Small intestine (tissue), 7 donors: ENCODE measurements around the gene LDHAL6B. TPM values are rescaled to one million over a fixed set of nuclear protein-coding genes. Genes with fewer than 3 reads are reported as not detected.

Experiments
- DNase-seq, 2 donors: peaks; one replicate each; pipeline versions ENCODE4 v3.0.0 to v3.0.0-alpha.2; 2013
- FAIRE-seq: peaks from 2 replicates; lab custom pipeline; 2012; peaks lifted over from hg19 to GRCh38; lab: Jason Lieb, UNC
- H3K27ac ChIP-seq, 3 donors: one replicate each; pipeline ENCODE4 v1.5.1; 2013; ENCODE audit warnings: low read length in 2 of 3, mild to moderate bottlenecking in 2 of 3, control low read depth in 1 of 3, inconsistent platforms in 1 of 3, low read depth in 1 of 3, moderate library complexity in 1 of 3
- H3K27me3 ChIP-seq, 3 donors: one replicate each; pipeline ENCODE4 v1.6.1; 2013; ENCODE audit warnings: low read length in 3 of 3, inconsistent platforms in 1 of 3; ENCODE audit not compliant: control insufficient read depth in 3 of 3, insufficient read depth in 3 of 3
- H3K36me3 ChIP-seq, 3 donors: one replicate each; pipeline ENCODE4 v1.6.1; 2013; ENCODE audit warnings: low read length in 3 of 3, inconsistent platforms in 1 of 3, low read depth in 1 of 3, mild to moderate bottlenecking in 1 of 3, moderate library complexity in 1 of 3; ENCODE audit not compliant: control insufficient read depth in 3 of 3, insufficient read depth in 2 of 3
- H3K4me1 ChIP-seq, 3 donors: one replicate each; pipeline ENCODE4 v1.6.1; 2013; ENCODE audit warnings: low read length in 2 of 3, inconsistent platforms in 1 of 3, low read depth in 1 of 3, mild to moderate bottlenecking in 1 of 3, moderate library complexity in 1 of 3; ENCODE audit not compliant: control insufficient read depth in 3 of 3, insufficient read depth in 2 of 3
- H3K4me3 ChIP-seq, 3 donors: one replicate each; pipeline ENCODE4 v1.5.1; 2013; ENCODE audit warnings: low read length in 3 of 3, control low read depth in 1 of 3, inconsistent platforms in 1 of 3, low read depth in 1 of 3, mild to moderate bottlenecking in 1 of 3, moderate library complexity in 1 of 3
- H3K9me3 ChIP-seq, 2 donors: one replicate each; pipeline ENCODE4 v1.6.1; 2013; ENCODE audit warnings: low read depth in 1 of 2, low read length in 1 of 2; ENCODE audit not compliant: control insufficient read depth in 2 of 2, insufficient read depth in 1 of 2
- WGBS, 3 donors: extraction: QIAGEN DNeasy Blood & Tissue Kit; methylation state at CpG; one replicate each; pipeline ENCODE4 v1.1.7; 2013; 5-methylcytosine and 5-hydroxymethylcytosine counted together
- polyA plus RNA-seq, 4 donors: library from polyadenylated mRNA; stranded (reverse) in 3 of 4; unstranded in 1 of 4; fragments of 200-250 nt in 3 of 4; fragments of 120-200 nt in 1 of 4; gene quantifications; one replicate each; pipeline versions ENCODE4 v1.2.1 to v1.2.3, GENCODE V29; 2013
- donor health status: healthy with polysubstance abuse.
- donor health status: control.
- donor health status: control.
- donor health status: Bipolar disorder and iron deficiency.
- donor health status: healthy.

LDHAL6B gene
- polyA plus RNA-seq, 4 donors: 0.69 TPM; not detected in 3

DNA sequence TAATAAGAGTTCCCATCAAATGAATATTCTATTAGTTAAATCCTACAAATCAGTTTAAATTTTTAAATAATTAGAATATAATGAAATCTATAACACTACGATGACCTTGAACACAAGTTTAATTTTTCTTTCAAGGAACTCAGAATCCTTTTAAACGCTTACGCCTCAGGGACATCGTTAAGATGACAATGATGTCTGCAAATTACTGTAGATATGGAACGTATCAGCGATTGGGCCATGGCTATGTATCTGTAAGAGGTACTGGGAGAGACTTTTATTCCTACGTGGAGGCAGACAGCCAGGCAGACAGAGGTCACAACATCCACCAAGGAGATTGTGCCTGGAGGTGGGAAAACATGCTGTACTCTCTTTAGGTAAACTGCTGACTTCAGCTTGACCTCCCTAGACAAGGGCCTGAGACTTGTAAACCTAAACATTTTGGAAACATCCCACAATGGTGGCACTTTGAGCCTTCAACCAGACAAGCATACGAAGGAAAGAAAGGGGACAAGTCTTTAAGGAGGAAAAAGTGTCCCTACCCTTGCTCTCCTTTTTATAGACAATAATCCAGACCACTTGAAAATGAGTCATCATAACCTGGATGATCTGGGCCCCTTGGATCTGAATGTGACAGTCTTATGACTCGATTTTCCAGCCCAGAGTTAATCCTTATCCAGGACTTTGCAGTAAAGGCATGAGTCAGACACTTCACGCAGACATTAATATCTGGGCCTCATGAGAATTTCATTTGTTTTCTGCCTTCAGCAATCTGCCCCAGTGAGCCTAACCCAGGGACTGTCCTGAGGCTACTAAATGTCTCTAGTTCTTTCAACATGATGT, 6.8 kb upstream of the LDHAL6B start:
- FAIRE-seq: no peak

DNA sequence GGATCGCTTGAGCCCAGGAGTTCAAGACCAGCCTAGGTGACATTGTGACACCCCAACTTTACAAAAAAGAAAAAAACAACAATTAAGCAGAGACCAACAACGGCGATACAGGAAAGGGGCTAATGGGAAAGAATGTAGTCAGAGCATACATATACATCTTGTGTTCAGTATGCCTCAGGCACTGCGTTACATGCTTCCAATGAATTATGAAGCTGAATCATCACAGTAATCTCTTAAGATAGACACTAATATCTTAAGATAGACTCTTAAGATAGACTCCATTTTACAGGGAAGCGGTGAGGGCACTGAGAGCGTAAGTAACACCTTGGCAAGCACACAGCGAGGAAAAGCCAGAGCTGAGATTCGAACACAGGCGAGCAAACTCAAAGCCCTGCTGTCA, 6.1 kb upstream of the LDHAL6B start:
- no peak for FAIRE-seq
- Histone ChIP-seq H3K27ac (peak overlapping the region in 1 of 3 donors; percentile 75), H3K4me1 (peaks cover 0 to 3% (median 0%) of the 10 kb centered on the region in 3 donors), H3K4me3 (no peak overlapping the region), H3K36me3 (peaks cover 3 to 56% (median 22%) of the 10 kb centered on the region in 3 donors), H3K9me3 (no peaks in the 10 kb centered on the region), H3K27me3 (no peaks in the 10 kb centered on the region)
- DNase-seq: no peak
- 93 to 99% (median 97%) methylated on average over 9 of the region's 9 CpGs for WGBS, 3 donors

More for the DNA sequence above, 6.8 kb upstream of the LDHAL6B start:
- 81 to 84% (median 83%) methylated on average over 10 of the region's 10 CpGs for WGBS, 3 donors
- Histone ChIP-seq H3K36me3 (peaks cover 4 to 57% (median 19%) of the 10 kb centered on the region in 3 donors), H3K27me3 (no peaks in the 10 kb centered on the region), H3K9me3 (no peaks in the 10 kb centered on the region), H3K27ac (peak overlapping the region in 1 of 3 donors; percentile 75), H3K4me1 (peaks cover 0 to 3% (median 0%) of the 10 kb centered on the region in 3 donors), H3K4me3 (no peak overlapping the region)
- DNase-seq: peak in 1 of 2 donors; percentile 74

DNA sequence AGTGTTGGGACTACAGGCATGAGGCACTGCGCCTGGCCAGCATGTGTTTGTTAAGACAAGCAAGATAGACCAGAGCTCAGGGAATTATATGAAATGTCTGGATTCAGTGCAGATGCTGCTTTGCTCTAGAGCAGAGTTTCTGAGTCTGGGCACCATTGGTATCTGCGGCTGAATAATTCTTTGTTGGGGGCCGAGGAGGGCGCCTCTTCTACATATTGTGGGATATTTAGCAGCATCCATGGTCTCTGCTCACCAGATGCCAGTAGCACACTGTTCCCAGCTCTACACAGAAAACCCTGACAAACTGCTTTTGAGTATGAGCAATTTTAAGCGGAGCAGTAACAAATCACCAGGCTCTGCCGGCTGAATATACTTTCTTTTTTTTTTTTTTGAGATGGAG, 3.6 kb upstream of the LDHAL6B start:
- DNase-seq (no peak), FAIRE-seq (no peak)
- 94 to 97% (median 96%) methylated on average over 6 of the region's 6 CpGs for WGBS, 3 donors
- no peaks in the 10 kb centered on the region for H3K9me3 ChIP-seq
- no peaks in the 10 kb centered on the region for H3K27me3 ChIP-seq
- H3K4me1 ChIP-seq: peaks cover 0 to 3% (median 0%) of the 10 kb centered on the region in 3 donors
- no peak overlapping the region for H3K4me3 ChIP-seq
- peaks cover 4 to 65% (median 30%) of the 10 kb centered on the region in 3 donors for H3K36me3 ChIP-seq
- no peak overlapping the region for H3K27ac ChIP-seq

DNA sequence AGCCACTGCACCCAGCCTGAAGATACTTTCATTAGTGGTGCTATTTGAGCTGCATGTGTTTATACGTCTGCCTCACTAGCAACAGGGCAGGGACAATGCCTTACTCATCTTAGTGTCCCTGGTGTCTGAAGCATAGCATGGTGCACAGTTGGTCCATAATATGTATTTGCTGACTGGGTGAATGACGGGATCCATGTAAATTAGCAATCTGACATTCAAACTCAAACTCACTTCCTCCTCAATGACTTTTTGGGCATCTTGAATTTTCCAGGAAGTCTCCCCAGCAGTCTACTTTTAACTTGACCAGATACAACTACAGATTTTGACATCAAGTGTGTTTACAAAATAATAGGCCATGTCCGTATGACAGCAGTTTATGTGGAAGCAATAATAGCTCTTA, 3.0 kb upstream of the LDHAL6B start:
- H3K27me3 ChIP-seq: no peaks in the 10 kb centered on the region
- peaks cover 4 to 61% (median 31%) of the 10 kb centered on the region in 3 donors for H3K36me3 ChIP-seq
- H3K4me1 ChIP-seq: peaks cover 0 to 3% (median 0%) of the 10 kb centered on the region in 3 donors
- no peaks in the 10 kb centered on the region for H3K9me3 ChIP-seq
- H3K4me3 ChIP-seq: no peak overlapping the region
- no peak overlapping the region for H3K27ac ChIP-seq
- FAIRE-seq (no peak), DNase-seq (no peak)
- 76 to 95% (median 93%) methylated on average over 3 of the region's 3 CpGs for WGBS, 3 donors

DNA sequence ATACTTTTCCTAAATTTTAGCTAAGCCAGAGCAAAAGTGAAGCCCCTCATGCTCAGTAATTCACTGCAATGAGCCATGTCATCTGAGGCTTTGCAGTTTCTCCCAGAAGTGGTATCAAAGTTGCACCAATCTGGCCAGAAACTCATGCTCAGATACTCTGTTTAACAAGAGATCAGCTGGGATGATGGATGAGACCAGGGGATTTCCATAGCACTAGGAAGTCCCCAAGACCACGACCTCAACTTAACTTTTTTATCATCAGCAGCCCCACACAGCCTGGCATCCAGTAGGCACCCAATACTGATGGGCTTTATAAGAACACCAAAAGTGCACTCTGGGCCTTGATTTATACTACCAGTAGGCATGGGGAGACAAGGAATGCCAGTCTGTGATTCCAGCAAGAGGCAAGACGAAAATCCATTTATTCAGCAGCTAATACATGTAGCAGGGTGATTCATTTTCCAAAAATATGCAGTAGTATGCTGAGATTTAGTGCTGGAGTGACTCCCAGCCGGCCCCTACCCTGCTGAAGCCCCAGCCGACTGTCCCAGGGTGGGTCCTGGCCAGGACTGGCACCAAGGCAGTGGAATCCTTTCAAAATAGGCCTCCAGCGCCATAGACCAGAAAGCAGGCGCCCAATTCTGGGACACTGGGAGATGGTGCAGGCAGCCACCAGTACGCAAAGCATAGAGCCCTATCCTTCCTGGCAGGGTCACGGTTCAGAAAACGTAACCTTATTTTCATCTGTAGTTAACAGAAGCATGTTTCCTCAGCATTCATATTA, 612 bp upstream of the LDHAL6B start:
- 83 to 91% (median 84%) methylated on average over 9 of the region's 9 CpGs for WGBS, 3 donors
- peaks cover 4 to 68% (median 31%) of the 10 kb centered on the region in 3 donors for H3K36me3 ChIP-seq
- FAIRE-seq (no peak), DNase-seq (no peak)
- no peaks in the 10 kb centered on the region for H3K27me3 ChIP-seq
- H3K9me3 ChIP-seq: no peaks in the 10 kb centered on the region
- no peaks in the 10 kb centered on the region for H3K4me1 ChIP-seq
- no peak overlapping the region for H3K4me3 ChIP-seq
- no peak overlapping the region for H3K27ac ChIP-seq

DNA sequence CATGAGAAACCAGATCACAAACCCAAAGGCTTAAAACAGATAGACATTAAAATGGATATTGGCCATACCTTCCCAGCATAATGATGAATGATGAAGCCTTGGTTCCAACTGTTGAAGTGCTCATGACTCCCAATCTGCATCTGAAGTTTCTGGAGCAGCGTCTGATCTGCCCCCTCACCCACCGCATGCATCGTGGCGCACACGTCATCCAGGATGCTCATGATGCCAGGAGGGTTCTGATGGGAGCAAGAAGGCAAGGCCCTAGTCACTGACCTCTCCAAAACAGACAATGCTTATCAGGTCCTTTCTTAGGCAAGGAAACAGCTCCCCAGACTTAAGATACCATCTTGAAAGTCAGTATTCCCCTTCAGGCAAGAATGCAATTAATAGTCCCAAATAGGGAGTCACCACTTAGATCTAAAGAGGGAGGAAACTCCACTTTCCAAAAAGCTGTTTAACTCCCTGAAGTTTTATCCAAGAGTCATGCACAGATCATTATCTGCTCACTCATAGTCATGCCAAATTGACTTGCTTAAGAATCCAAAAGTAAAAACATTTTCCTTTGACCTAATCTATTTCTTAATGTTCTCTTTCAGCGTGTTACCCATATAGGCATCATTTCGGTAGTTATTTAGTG, 2.1 kb downstream of the LDHAL6B start:
- no peak overlapping the region for H3K27ac ChIP-seq
- no peak overlapping the region for H3K4me3 ChIP-seq
- no peak for FAIRE-seq
- H3K9me3 ChIP-seq: no peaks in the 10 kb centered on the region
- H3K4me1 ChIP-seq: no peaks in the 10 kb centered on the region
- H3K27me3 ChIP-seq: no peaks in the 10 kb centered on the region
- no peak for DNase-seq
- 95 to 98% (median 95%) methylated on average over 7 of the region's 7 CpGs for WGBS, 3 donors
- H3K36me3 ChIP-seq: peaks cover 4 to 49% (median 30%) of the 10 kb centered on the region in 3 donors

DNA sequence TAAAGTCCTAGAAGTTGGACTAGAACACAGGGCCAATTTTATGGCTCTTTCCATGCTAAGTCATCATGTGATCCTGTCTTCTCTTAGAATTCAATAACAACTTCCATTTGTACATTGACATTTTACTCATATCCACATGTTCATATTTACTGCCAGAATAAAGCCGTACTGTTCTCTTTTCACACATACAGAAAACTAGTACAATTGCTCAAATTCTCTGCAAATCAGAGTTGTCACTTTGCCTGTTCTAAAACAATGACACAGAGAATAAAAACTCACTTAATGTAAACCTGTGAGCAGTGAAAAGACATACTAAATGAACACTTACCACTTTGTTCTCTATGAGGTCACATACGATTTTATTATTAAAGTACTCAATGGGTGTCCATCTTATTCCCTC, 3.5 kb downstream of the LDHAL6B start:
- Histone ChIP-seq H3K9me3 (no peaks in the 10 kb centered on the region), H3K27me3 (no peaks in the 10 kb centered on the region), H3K4me1 (no peaks in the 10 kb centered on the region), H3K27ac (no peak overlapping the region), H3K4me3 (no peak overlapping the region), H3K36me3 (peaks cover 2 to 42% (median 20%) of the 10 kb centered on the region in 3 donors)
- DNase-seq: no peak
- WGBS, 3 donors: 93 to 99% (median 96%) methylated on average over 2 of the region's 2 CpGs
- FAIRE-seq: no peak

DNA sequence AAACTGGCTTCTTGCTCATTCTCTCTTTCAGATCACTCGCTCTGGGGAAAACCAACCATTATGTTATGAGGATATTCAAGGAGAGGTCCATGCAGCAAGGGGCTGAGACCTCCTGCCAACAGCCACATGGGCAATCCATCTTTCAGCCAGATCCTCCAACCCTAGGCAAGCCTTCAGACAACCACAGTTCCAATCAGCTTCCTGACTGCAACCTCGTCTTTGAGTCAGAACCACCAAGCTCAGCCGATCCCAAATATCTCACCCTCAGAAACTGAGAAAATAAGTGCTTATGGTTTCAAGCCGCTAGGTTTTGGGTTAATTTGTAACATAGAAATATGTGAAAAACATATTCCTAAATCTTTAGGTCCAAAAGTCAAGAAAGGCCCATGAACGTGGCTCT, 10.3 kb downstream of the LDHAL6B start:
- H3K4me1 ChIP-seq: peaks cover 0 to 4% (median 0%) of the 10 kb centered on the region in 3 donors
- peaks cover 4 to 28% (median 5%) of the 10 kb centered on the region in 3 donors for H3K36me3 ChIP-seq
- H3K4me3 ChIP-seq: no peak overlapping the region
- no peak for FAIRE-seq
- DNase-seq: no peak
- 89 to 90% (median 89%) methylated on average over 5 of the region's 5 CpGs for WGBS, 3 donors
- no peaks in the 10 kb centered on the region for H3K27me3 ChIP-seq
- H3K27ac ChIP-seq: no peak overlapping the region
- H3K9me3 ChIP-seq: no peaks in the 10 kb centered on the region
